Measurements from ENCODE around the gene KRTAP4-5. TPM values are rescaled to one million over a fixed set of nuclear protein-coding genes. Genes with fewer than 3 reads are reported as not detected.
"Not testable (repeated sequence)": the region's sequence is repeated elsewhere in the genome, so short reads cannot be mapped to it uniquely, and the experiment has no call there.

Gene KRTAP4-5
- total RNA-seq, 1 donor from 2014 or later = not detected

DNA sequence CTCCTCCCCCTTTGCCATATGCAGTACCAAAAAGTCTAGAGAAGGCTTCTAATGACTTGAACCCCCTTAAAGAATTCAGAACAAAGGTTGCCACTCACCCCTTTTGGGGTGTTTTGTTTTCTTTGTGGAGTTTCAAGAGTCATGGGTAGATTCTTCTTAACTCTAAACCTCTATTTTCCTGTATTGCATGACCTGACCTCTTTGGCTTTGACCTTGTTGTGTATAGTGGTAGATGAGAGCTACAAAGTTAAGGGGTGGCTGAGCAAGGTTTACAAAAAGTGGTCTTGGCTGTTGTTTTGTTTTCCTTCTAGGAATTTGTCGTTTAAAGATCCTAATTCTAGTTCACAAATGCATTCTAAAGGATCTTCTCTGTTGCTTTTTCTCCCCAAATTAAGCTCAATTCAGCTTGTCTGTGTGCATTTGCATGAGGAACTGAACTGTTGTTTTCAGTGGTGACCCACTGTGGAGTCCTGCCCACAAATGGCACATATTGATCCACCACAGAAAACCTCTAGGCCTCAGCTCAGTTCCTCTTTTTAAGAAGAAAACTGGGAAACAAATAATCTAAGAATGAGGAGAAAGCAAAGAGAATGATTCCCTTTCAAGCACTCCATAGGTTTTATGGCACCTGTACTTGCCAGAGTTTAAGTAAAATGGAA lies 40.8 kb downstream of the KRTAP4-5 start:
- not testable (repeated sequence) for DNase-seq (ENCODE audit: low read depth in 2 of 2)

DNA sequence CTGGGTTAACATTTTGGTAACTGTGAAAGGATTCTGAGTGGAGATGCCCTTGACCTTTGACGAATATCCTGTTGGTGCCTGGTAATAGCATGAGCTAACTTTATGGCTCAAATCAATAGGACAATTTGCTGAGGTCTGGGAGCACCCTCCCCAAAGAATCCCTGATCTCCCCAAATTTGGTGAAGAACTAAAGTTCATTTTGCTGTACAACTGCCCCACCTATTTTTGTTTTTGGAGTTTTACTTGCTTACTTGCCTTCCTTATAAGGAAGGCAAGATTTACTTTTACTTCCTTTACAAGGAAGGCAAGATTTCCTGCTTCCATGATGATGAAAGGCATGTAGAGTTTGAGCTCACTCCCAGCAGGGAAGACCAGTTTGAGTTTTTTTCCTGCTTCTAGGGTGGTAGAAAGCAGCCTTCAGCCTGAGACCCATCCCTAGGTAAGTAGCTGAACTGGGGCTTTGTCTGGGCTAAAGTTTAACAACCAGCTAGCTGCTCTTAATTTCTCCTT lies 41.6 kb downstream of the KRTAP4-5 start:
- no peak for DNase-seq (ENCODE audit: low read depth in 2 of 2)

DNA sequence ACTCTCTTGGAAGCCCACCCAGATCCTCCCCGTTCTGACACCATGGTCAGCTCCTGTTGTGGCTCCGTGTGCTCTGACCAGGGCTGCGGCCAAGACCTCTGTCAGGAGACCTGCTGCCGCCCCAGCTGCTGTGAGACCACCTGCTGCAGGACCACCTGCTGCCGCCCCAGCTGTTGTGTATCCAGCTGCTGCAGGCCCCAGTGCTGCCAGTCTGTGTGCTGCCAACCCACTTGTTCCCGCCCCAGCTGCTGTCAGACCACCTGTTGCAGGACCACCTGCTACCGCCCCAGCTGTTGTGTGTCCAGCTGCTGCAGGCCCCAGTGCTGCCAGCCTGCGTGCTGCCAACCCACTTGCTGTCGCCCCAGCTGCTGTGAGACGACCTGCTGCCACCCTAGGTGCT lies 44.3 kb downstream of the KRTAP4-5 start, which contains the start of gene KRTAP4-9:
TSS of gene KRTAP4-9 (plus strand) at position 43 of the 400 bp plus-strand sequence. CDS start at position 43, 0 bp downstream.
- DNase-seq (ENCODE audit: low read depth in 2 of 2) = not testable (repeated sequence)

DNA sequence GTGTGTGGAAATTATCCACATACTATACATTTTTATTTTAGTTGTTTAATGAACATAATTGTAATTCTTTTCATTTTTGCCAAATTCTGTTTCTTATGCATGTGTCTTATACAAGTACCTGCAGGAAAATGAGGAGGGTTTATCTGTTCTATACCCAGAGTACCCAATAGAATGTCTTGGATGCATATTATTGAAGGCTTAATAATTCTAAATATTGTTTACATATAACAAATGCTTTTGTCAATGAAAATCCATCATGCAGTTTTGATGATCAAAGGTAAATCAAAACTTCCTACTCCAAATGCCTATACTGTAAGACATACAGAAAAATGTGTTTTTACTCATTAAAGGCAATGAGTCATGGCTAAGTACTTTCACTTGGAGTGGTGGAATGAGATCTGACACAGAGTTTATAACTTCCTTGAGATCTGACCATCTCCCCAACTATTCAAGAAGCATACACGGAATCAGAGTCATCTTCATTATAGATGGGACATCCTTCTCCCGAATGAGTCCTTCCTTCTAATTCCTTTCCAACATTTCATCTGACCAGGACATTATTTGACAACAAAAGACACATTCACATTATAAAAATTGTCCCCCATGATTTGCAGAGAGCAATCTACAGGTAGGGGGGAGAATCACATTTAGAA lies 45.1 kb downstream of the KRTAP4-5 start:
- DNase-seq (ENCODE audit: low read depth in 2 of 2) = peak in 1 of 2 donors; percentile 24

DNA sequence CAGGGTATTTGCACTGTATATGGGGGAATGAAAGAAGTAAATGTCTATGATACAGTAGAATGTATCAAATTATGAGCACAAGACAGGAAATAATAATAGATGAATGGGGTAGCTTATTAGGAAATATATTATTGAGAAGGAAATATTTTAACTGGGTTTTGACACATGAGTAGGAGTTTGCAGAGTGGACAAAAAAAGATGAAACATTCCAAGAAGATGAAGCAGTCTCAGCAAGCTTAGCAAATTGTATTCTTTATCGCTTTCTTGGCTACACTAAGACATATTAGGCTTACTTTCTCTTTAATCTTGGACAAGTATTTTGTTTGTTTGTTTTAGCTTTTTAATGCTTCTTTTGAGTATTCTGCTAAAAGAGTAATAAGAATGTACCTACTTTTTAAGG lies 45.7 kb downstream of the KRTAP4-5 start:
- DNase-seq (ENCODE audit: low read depth in 2 of 2) = no peak

DNA sequence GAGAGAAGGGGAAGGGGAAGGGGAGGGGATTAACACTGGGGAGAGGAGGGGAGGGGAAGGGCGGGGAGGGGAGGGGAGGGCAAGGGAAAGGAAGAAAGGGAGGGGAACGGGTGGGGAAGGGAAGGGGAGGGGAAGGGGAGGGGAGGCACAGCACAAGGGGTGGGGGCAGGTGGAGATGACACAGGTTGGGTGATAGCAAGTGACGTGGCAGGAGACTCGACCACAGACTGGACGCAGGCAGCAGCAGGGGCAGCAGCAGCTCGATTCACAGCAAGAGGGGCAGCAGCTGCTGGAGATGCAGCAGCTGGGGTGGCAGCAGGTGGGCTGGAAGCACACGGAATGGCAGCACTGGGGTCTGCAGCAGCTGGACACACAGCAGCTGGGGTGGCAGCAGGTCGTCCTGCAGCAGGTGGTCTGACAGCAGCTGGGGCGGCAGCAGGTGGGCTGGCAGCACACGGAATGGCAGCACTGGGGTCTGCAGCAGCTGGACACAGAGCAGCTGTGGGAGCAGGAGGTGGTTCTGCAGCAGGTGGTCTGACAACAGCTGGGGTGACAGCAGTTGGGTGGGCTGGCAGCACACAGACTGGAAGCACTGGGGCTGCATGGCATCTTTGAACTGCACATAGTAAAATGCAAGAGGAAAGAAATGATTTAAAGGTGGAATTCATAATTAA lies 47.9 kb downstream of the KRTAP4-5 start, which contains the start of gene KRTAP4-16:
TSS of gene KRTAP4-16 (minus strand) at position 624 of the 674 bp plus-strand sequence. CDS start at position 624, 0 bp downstream.
- no peak for DNase-seq (ENCODE audit: low read depth in 2 of 2)

DNA sequence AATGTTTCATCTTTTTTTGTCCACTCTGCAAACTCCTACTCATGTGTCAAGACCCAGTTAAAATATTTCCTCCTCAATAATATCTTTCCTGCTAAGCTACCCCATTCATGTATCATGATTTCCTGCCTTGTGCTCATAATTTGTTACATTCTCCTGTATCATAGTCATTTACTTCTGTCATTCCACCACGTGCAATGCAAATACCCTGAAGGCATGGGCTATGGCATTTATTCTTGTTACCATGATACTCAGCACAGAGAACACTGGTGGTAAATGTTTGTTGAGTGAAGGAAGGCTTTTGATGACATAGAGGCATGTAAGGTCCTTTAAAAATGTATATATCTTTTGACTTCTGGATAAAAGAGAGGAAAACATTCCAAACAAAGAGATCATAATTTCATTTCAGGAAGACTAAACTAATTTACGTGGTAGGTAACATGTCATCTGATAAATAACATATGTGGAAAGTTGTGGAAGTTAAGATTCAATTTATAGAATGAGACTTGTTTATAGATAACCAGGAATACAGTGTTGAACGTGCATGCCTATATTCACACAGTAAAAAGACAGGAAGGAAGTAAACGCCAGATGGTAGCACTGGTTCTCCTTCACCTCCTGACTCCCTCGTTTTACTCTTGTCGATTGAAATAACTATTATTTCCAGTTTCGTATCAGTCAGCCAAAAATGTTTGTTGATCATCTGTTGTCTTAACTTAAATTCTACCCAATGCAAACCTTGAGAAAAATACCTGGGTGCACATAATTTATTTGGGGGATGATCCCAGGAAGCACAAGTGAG lies 49.7 kb downstream of the KRTAP4-5 start:
- DNase-seq (ENCODE audit: low read depth in 2 of 2) = peak; percentile 46 to 48

Other genes starting within 250 kb of the KRTAP4-5 start
- under 0.01 and 1.6 TPM in 2 replicates for gene KRT23, start 212.2 kb downstream of the KRTAP4-5 start, total RNA-seq
- not detected in 2 replicates for gene KRT39, start 182.9 kb downstream of the KRTAP4-5 start, total RNA-seq
- not detected in 2 replicates for gene KRT40, start 165.5 kb downstream of the KRTAP4-5 start, total RNA-seq
- not detected in 2 replicates for gene KRTAP3-3, start 155.7 kb downstream of the KRTAP4-5 start, total RNA-seq
- gene KRTAP3-2, start 149.9 kb downstream of the KRTAP4-5 start, total RNA-seq = not detected in 2 replicates
- gene KRTAP3-1, start 140.7 kb downstream of the KRTAP4-5 start, total RNA-seq = not detected in 2 replicates
- gene KRTAP1-5, start 122.6 kb downstream of the KRTAP4-5 start, total RNA-seq = not detected in 2 replicates
- gene KRTAP1-4, start 119.6 kb downstream of the KRTAP4-5 start, total RNA-seq = not detected in 2 replicates
- gene KRTAP1-3, start 115.0 kb downstream of the KRTAP4-5 start, total RNA-seq = not detected in 2 replicates
- not detected in 2 replicates for gene KRTAP1-1, start 108.4 kb downstream of the KRTAP4-5 start, total RNA-seq
- gene KRTAP2-1, start 102.5 kb downstream of the KRTAP4-5 start, total RNA-seq = not detected in 2 replicates
- not detected in 2 replicates for gene KRTAP2-2, start 94.6 kb downstream of the KRTAP4-5 start, total RNA-seq
- not detected in 2 replicates for gene KRTAP2-3, start 89.7 kb downstream of the KRTAP4-5 start, total RNA-seq
- gene KRTAP2-4, start 83.9 kb downstream of the KRTAP4-5 start, total RNA-seq = not detected in 2 replicates
- gene KRTAP4-7, start 65.7 kb downstream of the KRTAP4-5 start, total RNA-seq = not detected in 2 replicates
- not detected in 2 replicates for gene KRTAP4-8, start 51.7 kb downstream of the KRTAP4-5 start, total RNA-seq
- not detected in 2 replicates for gene KRTAP4-16, start 47.6 kb downstream of the KRTAP4-5 start, total RNA-seq
- not detected in 2 replicates for gene KRTAP4-9, start 44.4 kb downstream of the KRTAP4-5 start, total RNA-seq
- gene KRTAP4-11, start 31.5 kb downstream of the KRTAP4-5 start, total RNA-seq = not detected in 2 replicates
- gene KRTAP4-12, start 25.6 kb downstream of the KRTAP4-5 start, total RNA-seq = not detected in 2 replicates
- not detected in 2 replicates for gene KRTAP4-6, start 9.3 kb downstream of the KRTAP4-5 start, total RNA-seq
- not detected in 2 replicates for gene KRTAP4-4, start 10.9 kb upstream of the KRTAP4-5 start, total RNA-seq
- not detected in 2 replicates for gene KRTAP4-3, start 18.4 kb upstream of the KRTAP4-5 start, total RNA-seq
- not detected in 2 replicates for gene KRTAP4-2, start 28.4 kb upstream of the KRTAP4-5 start, total RNA-seq
- gene KRTAP4-1, start 35.1 kb upstream of the KRTAP4-5 start, total RNA-seq = not detected in 2 replicates
- gene KRTAP9-1, start 40.1 kb upstream of the KRTAP4-5 start, total RNA-seq = not detected in 2 replicates
- gene KRTAP9-2, start 76.8 kb upstream of the KRTAP4-5 start, total RNA-seq = not detected in 2 replicates
- gene KRTAP9-3, start 82.6 kb upstream of the KRTAP4-5 start, total RNA-seq = not detected in 2 replicates
- not detected in 2 replicates for gene KRTAP9-8, start 88.2 kb upstream of the KRTAP4-5 start, total RNA-seq
- gene KRTAP9-4, start 99.9 kb upstream of the KRTAP4-5 start, total RNA-seq = not detected in 2 replicates
- not detected in 2 replicates for gene KRTAP9-9, start 105.6 kb upstream of the KRTAP4-5 start, total RNA-seq
- not detected in 2 replicates for gene KRTAP9-6, start 115.6 kb upstream of the KRTAP4-5 start, total RNA-seq
- not detected in 2 replicates for gene KRTAP9-7, start 125.9 kb upstream of the KRTAP4-5 start, total RNA-seq
- gene KRTAP29-1, start 153.0 kb upstream of the KRTAP4-5 start, total RNA-seq = not detected in 2 replicates
- gene KRTAP16-1, start 159.5 kb upstream of the KRTAP4-5 start, total RNA-seq = not detected in 2 replicates
- not detected in 2 replicates for gene KRTAP17-1, start 165.9 kb upstream of the KRTAP4-5 start, total RNA-seq
- not detected in 2 replicates for gene KRT33A, start 201.0 kb upstream of the KRTAP4-5 start, total RNA-seq
- gene KRT33B, start 220.0 kb upstream of the KRTAP4-5 start, total RNA-seq = not detected in 2 replicates
- gene KRT34, start 232.5 kb upstream of the KRTAP4-5 start, total RNA-seq = not detected in 2 replicates
- gene KRT31, start 247.8 kb upstream of the KRTAP4-5 start, total RNA-seq = not detected in 2 replicates

Data from lung microvascular endothelial cell (primary cell).